GM19463 (cell line): ENCODE results near the gene DLG2.
"Not testable (repeated sequence)": the region's sequence is repeated elsewhere in the genome, so short reads cannot be mapped to it uniquely, and the experiment has no call there.

Source experiments
- ATAC-seq: cut with Tn5 transposase; IDR thresholded peaks from one replicate; pipeline ENCODE4 v1.9.1; 2021; ENCODE audit warnings: mild to moderate bottlenecking, moderate library complexity; ENCODE audit not compliant: unreplicated experiment

The DLG2 gene

GRCh38 chr11:85249482-85249881 lies 377.7 kb downstream of the DLG2 start:
- no peak for ATAC-seq

GRCh38 chr11:85247797-85248196 lies 379.3 kb downstream of the DLG2 start:
- ATAC-seq: no peak

GRCh38 chr11:85238906-85239305 lies 388.2 kb downstream of the DLG2 start:
- no peak for ATAC-seq

GRCh38 chr11:85238038-85238437 lies 389.1 kb downstream of the DLG2 start:
- not testable (repeated sequence) for ATAC-seq

- ATAC-seq: no peak
These were observed 390.9 kb downstream of the DLG2 start for GRCh38 chr11:85236211-85236610.

- no peak for ATAC-seq
These were observed 394.6 kb downstream of the DLG2 start for GRCh38 chr11:85232559-85232958.

- no peak for ATAC-seq
These were observed 395.6 kb downstream of the DLG2 start for GRCh38 chr11:85231588-85231987.

GRCh38 chr11:85229723-85230122 lies 397.4 kb downstream of the DLG2 start:
- not testable (repeated sequence) for ATAC-seq

- no peak for ATAC-seq
These were observed 430.2 kb downstream of the DLG2 start for GRCh38 chr11:85196968-85197367.

- no peak for ATAC-seq
These were observed 431.2 kb downstream of the DLG2 start for GRCh38 chr11:85195934-85196333.

GRCh38 chr11:85187992-85188391 lies 439.2 kb downstream of the DLG2 start:
- ATAC-seq: no peak

- ATAC-seq: no peak
These were observed 442.4 kb downstream of the DLG2 start for GRCh38 chr11:85184721-85185120.

- ATAC-seq: peak; percentile 81
These were observed 444.4 kb downstream of the DLG2 start for GRCh38 chr11:85182441-85183387.

GRCh38 chr11:85180528-85180927 lies 446.6 kb downstream of the DLG2 start:
- ATAC-seq: no peak

- no peak for ATAC-seq
These were observed 455.4 kb downstream of the DLG2 start for GRCh38 chr11:85171648-85172257.

GRCh38 chr11:85170184-85170583 lies 457.0 kb downstream of the DLG2 start:
- no peak for ATAC-seq

- no peak for ATAC-seq
These were observed 459.7 kb downstream of the DLG2 start for GRCh38 chr11:85167471-85167870.

- ATAC-seq: no peak
These were observed 460.1 kb downstream of the DLG2 start for GRCh38 chr11:85167038-85167437.

GRCh38 chr11:85165819-85166218 lies 461.3 kb downstream of the DLG2 start:
- no peak for ATAC-seq

GRCh38 chr11:85164743-85165142 lies 462.4 kb downstream of the DLG2 start:
- no peak for ATAC-seq

GRCh38 chr11:85154294-85154693 lies 472.9 kb downstream of the DLG2 start:
- no peak for ATAC-seq

GRCh38 chr11:85137597-85137996 lies 489.5 kb downstream of the DLG2 start:
- no peak for ATAC-seq
